HG03378 (cell line): ENCODE results near the gene FAM171A1.
"Not testable (repeated sequence)": the region's sequence is repeated elsewhere in the genome, so short reads cannot be mapped to it uniquely, and the experiment has no call there.

ENCODE experiments used
- ATAC-seq: cut with Tn5 transposase; IDR thresholded peaks from one replicate; pipeline ENCODE4 v1.9.1; 2021; ENCODE audit warnings: mild to moderate bottlenecking, moderate library complexity; ENCODE audit not compliant: unreplicated experiment

Gene FAM171A1

GRCh38 chr10:15321431-15322341, 49.4 kb downstream of the FAM171A1 start:
- no peak for ATAC-seq

- ATAC-seq = no peak
Observed at GRCh38 chr10:15320522-15321203, 50.4 kb downstream of the FAM171A1 start.

GRCh38 chr10:15320118-15320517, 51.0 kb downstream of the FAM171A1 start:
- ATAC-seq = no peak

- no peak for ATAC-seq
Observed at GRCh38 chr10:15316871-15317464, 54.1 kb downstream of the FAM171A1 start.

GRCh38 chr10:15316145-15316544, 54.9 kb downstream of the FAM171A1 start:
- no peak for ATAC-seq

- no peak for ATAC-seq
Observed at GRCh38 chr10:15315286-15315685, 55.8 kb downstream of the FAM171A1 start.

GRCh38 chr10:15314482-15315045, 56.5 kb downstream of the FAM171A1 start:
- no peak for ATAC-seq

- ATAC-seq = no peak
Observed at GRCh38 chr10:15313843-15314242, 57.2 kb downstream of the FAM171A1 start.

- ATAC-seq = no peak
Observed at GRCh38 chr10:15313047-15313446, 58.0 kb downstream of the FAM171A1 start.

GRCh38 chr10:15311569-15312280, 59.4 kb downstream of the FAM171A1 start:
- no peak for ATAC-seq

- ATAC-seq = no peak
Observed at GRCh38 chr10:15310776-15311568, 60.1 kb downstream of the FAM171A1 start.

- no peak for ATAC-seq
Observed at GRCh38 chr10:15309221-15309620, 61.9 kb downstream of the FAM171A1 start.

- no peak for ATAC-seq
Observed at GRCh38 chr10:15306735-15307280, 64.3 kb downstream of the FAM171A1 start.

- ATAC-seq = no peak
Observed at GRCh38 chr10:15305634-15306033, 65.5 kb downstream of the FAM171A1 start.

GRCh38 chr10:15305161-15305560, 65.9 kb downstream of the FAM171A1 start:
- no peak for ATAC-seq

GRCh38 chr10:15302188-15302956, 68.7 kb downstream of the FAM171A1 start:
- not testable (repeated sequence) for ATAC-seq

GRCh38 chr10:15300697-15301096, 70.4 kb downstream of the FAM171A1 start:
- no peak for ATAC-seq

GRCh38 chr10:15300145-15300544, 70.9 kb downstream of the FAM171A1 start:
- ATAC-seq = no peak

- no peak for ATAC-seq
Observed at GRCh38 chr10:15296701-15297100, 74.4 kb downstream of the FAM171A1 start.
